PFSK-1 (cell line): ENCODE data around the gene JAKMIP1.

ENCODE experiments used
- FOXP2 ChIP-seq: optimal IDR thresholded peaks from 2 replicates; pipeline ENCODE3; 2011; ENCODE audit warnings: borderline replicate concordance, control low read depth, inconsistent platforms; ENCODE audit not compliant: insufficient read depth; ENCODE audit errors: extremely low read length, extremely low read depth
- POLR2AphosphoS5 ChIP-seq: IDR thresholded peaks from 2 replicates; pipeline ENCODE4 v1.6.1; 2012; ENCODE audit warnings: low read depth, mild to moderate bottlenecking, control low read depth, low read length, moderate library complexity
- SIN3A ChIP-seq: IDR thresholded peaks from 2 replicates; pipeline ENCODE4 v1.6.1; 2012; ENCODE audit warnings: mild to moderate bottlenecking, low read length, moderate library complexity, borderline replicate concordance; ENCODE audit not compliant: insufficient read depth
- TAF1 ChIP-seq: IDR thresholded peaks from 2 replicates; pipeline ENCODE4 v1.6.1; 2012; ENCODE audit warnings: low read length, control low read depth, borderline replicate concordance; ENCODE audit not compliant: insufficient read depth
- TF ChIP-seq, protein P1 (sequence below), 2 experiments: IDR thresholded peaks; 2 replicates each; pipeline versions ENCODE4 v1.6.1 to v1.8.0; 2011 to 2012; ENCODE audit warnings: low read depth in 2 of 2, low read length in 2 of 2, control low read depth in 1 of 2, inconsistent platforms in 1 of 2, mild to moderate bottlenecking in 1 of 2, moderate library complexity in 1 of 2; ENCODE audit not compliant: insufficient read depth in 1 of 2

Gene JAKMIP1

DNA sequence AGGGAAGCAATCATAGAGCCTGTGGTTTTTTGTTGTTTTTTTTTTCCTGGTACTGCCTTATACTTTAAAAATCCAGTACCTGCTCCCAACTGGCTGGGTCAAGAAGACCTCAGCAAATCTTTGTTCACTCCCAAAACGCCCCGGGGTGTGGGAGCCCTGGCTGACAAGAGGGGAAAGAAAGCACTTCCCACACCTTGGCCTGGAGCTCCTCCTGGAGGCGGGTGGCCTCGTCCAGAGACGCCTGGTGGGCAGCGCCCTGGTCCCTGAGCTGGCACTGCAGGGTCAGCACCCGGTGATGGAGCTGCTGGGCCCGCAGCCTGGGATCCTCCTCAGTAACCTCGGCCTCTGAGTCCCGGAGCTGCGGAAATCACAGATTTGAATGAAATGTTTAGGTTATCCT, 220.4 kb downstream of the JAKMIP1 start:
- TF ChIP-seq FOXP2 (no peak), TAF1 (no peak), SIN3A (no peak), POLR2AphosphoS5 (no peak)
- TF ChIP-seq, protein P1, sequence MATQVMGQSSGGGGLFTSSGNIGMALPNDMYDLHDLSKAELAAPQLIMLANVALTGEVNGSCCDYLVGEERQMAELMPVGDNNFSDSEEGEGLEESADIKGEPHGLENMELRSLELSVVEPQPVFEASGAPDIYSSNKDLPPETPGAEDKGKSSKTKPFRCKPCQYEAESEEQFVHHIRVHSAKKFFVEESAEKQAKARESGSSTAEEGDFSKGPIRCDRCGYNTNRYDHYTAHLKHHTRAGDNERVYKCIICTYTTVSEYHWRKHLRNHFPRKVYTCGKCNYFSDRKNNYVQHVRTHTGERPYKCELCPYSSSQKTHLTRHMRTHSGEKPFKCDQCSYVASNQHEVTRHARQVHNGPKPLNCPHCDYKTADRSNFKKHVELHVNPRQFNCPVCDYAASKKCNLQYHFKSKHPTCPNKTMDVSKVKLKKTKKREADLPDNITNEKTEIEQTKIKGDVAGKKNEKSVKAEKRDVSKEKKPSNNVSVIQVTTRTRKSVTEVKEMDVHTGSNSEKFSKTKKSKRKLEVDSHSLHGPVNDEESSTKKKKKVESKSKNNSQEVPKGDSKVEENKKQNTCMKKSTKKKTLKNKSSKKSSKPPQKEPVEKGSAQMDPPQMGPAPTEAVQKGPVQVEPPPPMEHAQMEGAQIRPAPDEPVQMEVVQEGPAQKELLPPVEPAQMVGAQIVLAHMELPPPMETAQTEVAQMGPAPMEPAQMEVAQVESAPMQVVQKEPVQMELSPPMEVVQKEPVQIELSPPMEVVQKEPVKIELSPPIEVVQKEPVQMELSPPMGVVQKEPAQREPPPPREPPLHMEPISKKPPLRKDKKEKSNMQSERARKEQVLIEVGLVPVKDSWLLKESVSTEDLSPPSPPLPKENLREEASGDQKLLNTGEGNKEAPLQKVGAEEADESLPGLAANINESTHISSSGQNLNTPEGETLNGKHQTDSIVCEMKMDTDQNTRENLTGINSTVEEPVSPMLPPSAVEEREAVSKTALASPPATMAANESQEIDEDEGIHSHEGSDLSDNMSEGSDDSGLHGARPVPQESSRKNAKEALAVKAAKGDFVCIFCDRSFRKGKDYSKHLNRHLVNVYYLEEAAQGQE (IDR thresholded peaks at IDR 0.05; ENCODE audit: insufficient read depth in 1 of 2, low read depth in 2 of 2, low read length in 2 of 2) = no peak

DNA sequence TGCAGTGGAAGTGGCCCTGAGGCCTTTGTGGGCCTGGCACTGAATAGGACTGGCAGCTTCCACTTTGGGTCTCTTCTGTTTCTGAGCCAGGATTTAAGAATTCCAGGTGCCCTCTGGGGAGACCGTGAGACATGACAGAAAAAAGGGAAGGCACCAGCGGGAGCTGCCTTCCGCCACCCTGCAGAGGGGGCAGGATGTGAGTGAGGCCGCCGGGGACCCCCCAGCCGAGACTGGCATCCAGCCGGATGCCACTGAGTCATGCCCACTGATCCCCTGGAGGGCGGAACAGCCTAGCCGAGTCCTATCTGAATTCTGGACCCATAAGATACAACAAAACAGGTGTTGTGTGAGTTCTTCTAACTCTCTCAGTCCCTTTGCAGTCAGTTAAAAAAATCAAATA, 223.4 kb downstream of the JAKMIP1 start:
- no peak for TF ChIP-seq SIN3A
- no peak for TF ChIP-seq FOXP2
- no peak for TF ChIP-seq POLR2AphosphoS5
- TF ChIP-seq, protein P1 (IDR thresholded peaks at IDR 0.05; ENCODE audit: insufficient read depth in 1 of 2, low read depth in 2 of 2, low read length in 2 of 2) = no peak
- TF ChIP-seq TAF1 = no peak

DNA sequence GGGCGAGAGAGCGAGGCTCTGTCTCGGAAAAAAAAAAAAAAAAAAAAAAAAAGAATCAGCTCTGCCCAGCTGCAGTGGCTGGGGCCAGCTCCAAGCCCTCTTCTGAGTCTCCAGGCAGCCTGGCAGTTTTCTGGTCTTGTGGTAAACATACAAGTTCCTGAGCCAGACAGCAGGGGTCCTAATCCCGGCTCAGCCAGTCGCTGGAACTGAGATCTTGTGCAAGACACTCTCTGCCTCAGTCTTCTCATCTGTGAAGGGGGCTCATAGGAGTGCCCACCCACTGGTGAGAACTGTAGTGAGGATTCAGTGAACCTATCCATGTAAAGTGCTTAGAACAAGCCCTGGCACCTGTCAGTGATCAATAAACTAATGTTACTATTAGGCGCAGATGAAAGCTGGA, 223.9 kb downstream of the JAKMIP1 start:
- no peak for TF ChIP-seq POLR2AphosphoS5
- no peak for TF ChIP-seq FOXP2
- TF ChIP-seq, protein P1 (IDR thresholded peaks at IDR 0.05; ENCODE audit: insufficient read depth in 1 of 2, low read depth in 2 of 2, low read length in 2 of 2) = no peak
- no peak for TF ChIP-seq TAF1
